GM12878 (cell line): ENCODE results near the gene LYZL1. TPM values are rescaled to one million over a fixed set of nuclear protein-coding genes. Genes with fewer than 3 reads are reported as not detected.

ENCODE experiments used
- ATAC-seq: fragments of 200-7000 bp; cut with Tn5 transposase; 3 replicates; pipeline ENCODE4 v1.9.1; 2020; ENCODE audit warnings: mild to moderate bottlenecking, moderate library complexity
- BruUV-seq: library from RNA; stranded (reverse); fragments of 400-500 nt; replicated peaks from 2 replicates; lab custom pipeline; 2021; lab: Mats Ljungman, UMichigan
- CTCF ChIA-PET: fragments of 300-600 bp; sonication (Branson Sonifier 250); formaldehyde crosslinking; extraction: SDS; loops from one replicate; lab custom pipeline; 2021; ENCODE audit warnings: inconsistent platforms; lab: Yijun Ruan, JAX
- POLR2A ChIA-PET: fragments of 350-600 bp; formaldehyde crosslinking; extraction: SDS; loops from one replicate; lab custom pipeline; 2021; ENCODE audit warnings: inconsistent platforms; lab: Charles Lee
- RAD21 ChIA-PET: fragments of 300-600 bp; sonication (Branson Sonifier 250); formaldehyde crosslinking; loops from one replicate; lab custom pipeline; 2023; ENCODE audit warnings: antibody characterized with exemption; ENCODE audit not compliant: unreplicated experiment; lab: Charles Lee
- SMC1A ChIA-PET: fragments of 300-600 bp; sonication (Branson Sonifier 250); formaldehyde crosslinking; loops from one replicate; lab custom pipeline; 2023; ENCODE audit not compliant: unreplicated experiment, uncharacterized antibody; lab: Charles Lee
- DNase-seq: peaks from one replicate; pipeline ENCODE4 v3.0.0-alpha.2; 2011; ENCODE audit warnings: low read depth, low spot score
- FAIRE-seq: peaks from 3 replicates; lab custom pipeline; 2011; peaks lifted over from hg19 to GRCh38; lab: Jason Lieb, UNC
- H2AFZ ChIP-seq: 2 replicates; pipeline ENCODE4 v1.6.0; 2011; ENCODE audit warnings: low read depth, low read length, control low read depth; ENCODE audit not compliant: control insufficient read depth
- H3K27ac ChIP-seq: 2 replicates; pipeline ENCODE4 v1.5.1; 2011; ENCODE audit warnings: control low read depth; ENCODE audit not compliant: control insufficient read depth, insufficient read depth
- H3K27me3 ChIP-seq, 2 experiments: replicated peaks in 1 of 2; 2 replicates each; pipeline versions ENCODE4 v1.6.0 to v1.6.1; 2011; ENCODE audit warnings: low read length in 1 of 2; ENCODE audit not compliant: control insufficient read depth in 2 of 2, insufficient read depth in 2 of 2
- H3K36me3 ChIP-seq, 2 experiments: 2 replicates each; pipeline ENCODE4 v1.5.1; 2011; ENCODE audit warnings: low read length in 1 of 2; ENCODE audit not compliant: control insufficient read depth in 2 of 2, insufficient read depth in 2 of 2
- H3K4me1 ChIP-seq: 2 replicates; pipeline ENCODE4 v1.6.1; 2011; ENCODE audit warnings: mild to moderate bottlenecking, low read length, moderate library complexity, mixed read lengths; ENCODE audit not compliant: control insufficient read depth, insufficient read depth
- H3K4me2 ChIP-seq: 2 replicates; pipeline ENCODE4 v1.6.0; 2011; ENCODE audit warnings: control low read depth; ENCODE audit not compliant: control insufficient read depth, insufficient read depth
- H3K4me3 ChIP-seq: fragments of 200-600 bp; sonication (generic); 2 replicates; pipeline ENCODE4 v1.5.1; 2016
- H3K79me2 ChIP-seq: 2 replicates; pipeline ENCODE4 v1.6.0; 2011; ENCODE audit warnings: low read length; ENCODE audit not compliant: control insufficient read depth, insufficient read depth
- H3K9ac ChIP-seq: 2 replicates; pipeline ENCODE4 v1.8.0; 2011; ENCODE audit warnings: low read length, control low read depth, mixed read lengths; ENCODE audit not compliant: control insufficient read depth, insufficient read depth
- H3K9me3 ChIP-seq: replicated peaks from 3 replicates; pipeline ENCODE4 v1.5.1; 2011; ENCODE audit warnings: mild to moderate bottlenecking, low read length; ENCODE audit not compliant: control insufficient read depth, insufficient read depth
- H4K20me1 ChIP-seq: 2 replicates; pipeline ENCODE4 v1.6.0; 2011; ENCODE audit not compliant: control insufficient read depth, insufficient read depth
- CHD4 ChIP-seq: fragments of 200-600 bp; sonication (generic); IDR thresholded peaks from 2 replicates; pipeline ENCODE4 v1.6.1; 2016; ENCODE audit warnings: mild to moderate bottlenecking
- CREM ChIP-seq: IDR thresholded peaks from 2 replicates; pipeline ENCODE4 v1.6.1; 2014; ENCODE audit warnings: antibody characterized with exemption, low read depth
- E4F1 ChIP-seq: fragments of 450-650 bp; IDR thresholded peaks from 2 replicates; pipeline ENCODE4 v1.6.1; 2018; ENCODE audit warnings: borderline replicate concordance, mild to moderate bottlenecking; ENCODE audit not compliant: partially characterized antibody
- EP300 ChIP-seq, 2 experiments: fragments of 150-350 bp in 1 of 2; IDR thresholded peaks; 2 replicates each; pipeline ENCODE4 v1.6.1; 2011 to 2012; ENCODE audit warnings: low read depth in 2 of 2, low read length in 2 of 2, borderline replicate concordance in 1 of 2, improper control_type of control experiment in 1 of 2, inconsistent platforms in 1 of 2; ENCODE audit not compliant: control insufficient read depth in 1 of 2
- ESRRA ChIP-seq: IDR thresholded peaks from 2 replicates; pipeline ENCODE4 v1.6.1; 2012; ENCODE audit warnings: mild to moderate bottlenecking, low read length, improper control_type of control experiment
- GABPA ChIP-seq: IDR thresholded peaks from 2 replicates; pipeline ENCODE4 v1.6.1; 2014; ENCODE audit warnings: antibody characterized with exemption, low read depth, mild to moderate bottlenecking, inconsistent platforms
- IRF3 ChIP-seq: fragments of 450-650 bp; IDR thresholded peaks from 2 replicates; pipeline ENCODE4 v1.6.1; 2014; ENCODE audit warnings: mild to moderate bottlenecking
- KLF5 ChIP-seq: fragments of 450-650 bp; IDR thresholded peaks from 2 replicates; pipeline ENCODE4 v1.6.1; 2014; ENCODE audit warnings: mild to moderate bottlenecking; ENCODE audit not compliant: partially characterized antibody
- NBN ChIP-seq: fragments of 450-650 bp; IDR thresholded peaks from 2 replicates; pipeline ENCODE4 v1.6.1; 2016
- NR2C2 ChIP-seq: IDR thresholded peaks from 2 replicates; pipeline ENCODE4 v1.6.1; 2011; ENCODE audit warnings: borderline replicate concordance, low read depth; ENCODE audit not compliant: control insufficient read depth, insufficient read length
- PBX3 ChIP-seq: IDR thresholded peaks from 2 replicates; pipeline ENCODE4 v1.6.1; 2011; ENCODE audit warnings: mild to moderate bottlenecking, low read depth, low read length, moderate library complexity; ENCODE audit not compliant: insufficient replicate concordance
- PKNOX1 ChIP-seq: fragments of 450-650 bp; IDR thresholded peaks from 2 replicates; pipeline ENCODE4 v1.6.1; 2016; ENCODE audit warnings: mild to moderate bottlenecking
- RCOR1 ChIP-seq: conservative IDR thresholded peaks from 2 replicates; pipeline ENCODE4 v1.6.1; 2012; ENCODE audit warnings: low read depth, low read length, improper control_type of control experiment
- SP1 ChIP-seq: IDR thresholded peaks from one replicate; pipeline ENCODE4 v1.6.1; 2011; ENCODE audit warnings: low read depth, low read length
- ZZZ3 ChIP-seq: IDR thresholded peaks from 2 replicates; pipeline ENCODE4 v1.6.1; 2011; ENCODE audit warnings: low read depth; ENCODE audit not compliant: control insufficient read depth, insufficient read length
- WGBS: methylation state at CpG from one replicate; pipeline ENCODE4 v1.1.6; 2016; ENCODE audit warnings: low lambda C conversion rate; ENCODE audit not compliant: insufficient replicate concordance, insufficient coverage; ENCODE audit errors: missing lambda C conversion rate; 5-methylcytosine and 5-hydroxymethylcytosine counted together
- in situ Hi-C: fragments of 300-500 bp; cut with MboI; formaldehyde crosslinking; loops from 9 replicates; pipeline ENCODE4 v1.14.3; 2018; ENCODE audit warnings: mixed read lengths
- intact Hi-C: fragments of 100-400 bp; cut with micrococcal nuclease; formaldehyde crosslinking; loops from one replicate; pipeline ENCODE4 v1.14.2; 2022; ENCODE audit not compliant: unreplicated experiment
- polyA plus RNA-seq, 11 experiments: library from polyadenylated mRNA; depleted of rRNA in 4 of 11; unstranded in 6 of 11; stranded (reverse) in 5 of 11; fragments of >200 nt; fragmentation: Nextera tagmentation in 4 of 11; fragmentation: Illumina TruSeq in 1 of 11; extraction: Ambion mirVana in 4 of 11; extraction: Trizol in 1 of 11; gene quantifications; 1 replicate in 1 of 11; 2 replicates in 10 of 11; pipeline versions ENCODE4 v1.2.1 to v1.2.3, GENCODE V29; 2011 to 2016; ENCODE audit warnings: inconsistent platforms in 2 of 11, missing spikeins in 2 of 11, low read depth in 1 of 11
- total RNA-seq, 4 experiments: library from RNA; depleted of rRNA in 3 of 4; stranded (reverse); fragments of >200 nt in 3 of 4; fragmentation: Illumina TruSeq in 1 of 4; extraction: Trizol in 1 of 4; gene quantifications; 2 replicates each; pipeline versions ENCODE4 v1.2.1 to v1.2.3, GENCODE V29; 2013 to 2021

LYZL1 gene
- total and polyA plus RNA-seq, 10 of the 15 experiments (the other 5 are each of a cell fraction or from before 2014, with no cell fraction given), result not detected

- TF ChIP-seq EP300 (IDR thresholded peaks at IDR 0.05; ENCODE audit: borderline replicate concordance in 1 of 2, control insufficient read depth in 1 of 2, low read depth in 2 of 2, low read length in 2 of 2), result no peak
Measured at GRCh38 chr10:29248158-29248557, 40.7 kb upstream of the LYZL1 start (continued).

GRCh38 chr10:29249018-29249417 is 39.9 kb upstream of the LYZL1 start:
- intact Hi-C loops (no loop called here), in situ Hi-C loops (no loop called here)
- CTCF ChIA-PET, result interaction anchor here (0.9 to 1.0 kb wide), 2 partner anchors 9 to 200 kb away, joined by 3 to 5 read pairs; no protein-coding TSS in a partner anchor
- POLR2A ChIA-PET, result no interaction called here
- Histone ChIP-seq H3K36me3 (no peaks in the 10 kb centered on the region), H3K9me3 (no peaks in the 10 kb centered on the region), H3K79me2 (no peaks in the 10 kb centered on the region), H3K27me3 (no peaks in the 10 kb centered on the region; a peak in 1 of 4 replicates), H3K9ac (no peak overlapping the region), H3K27ac (no peak overlapping the region), H3K4me2 (no peak overlapping the region), H2AFZ (no peak overlapping the region), H3K4me1 (no peaks in the 10 kb centered on the region)
- RAD21 ChIA-PET, result interaction anchor here (0.5 kb wide), 1 partner anchor 9 kb away, joined by 3 read pairs; no protein-coding TSS in a partner anchor
- ATAC-seq (no peak), FAIRE-seq (no peak)
- WGBS, result 16% methylated on average over 5 of the region's 5 CpGs
- no TSS peak for BruUV-seq
- TF ChIP-seq RCOR1 (no peak), PBX3 (no peak), PKNOX1 (no peak), NR2C2 (no peak), KLF5 (no peak), SP1 (no peak), CREM (no peak), NBN (no peak), IRF3 (no peak), ZZZ3 (no peak), CHD4 (no peak), GABPA (no peak), ESRRA (no peak), E4F1 (no peak)
- TF ChIP-seq, all 136 proteins: peak for 0
- no peaks in the 10 kb centered on the region for H4K20me1 ChIP-seq
- SMC1A ChIA-PET, result no interaction called here
- H3K4me3 ChIP-seq, result no peak overlapping the region
- DNase-seq, result no peak
